ENCODE data around the gene HEXD. TPM values are rescaled to one million over a fixed set of nuclear protein-coding genes. Genes with fewer than 3 reads are reported as not detected.

The HEXD gene
- total and polyA plus RNA-seq, 2 donors (not counting 3 experiments of a cell fraction or from before 2014, with no cell fraction given) = 12.9 to 18.6 TPM

DNA sequence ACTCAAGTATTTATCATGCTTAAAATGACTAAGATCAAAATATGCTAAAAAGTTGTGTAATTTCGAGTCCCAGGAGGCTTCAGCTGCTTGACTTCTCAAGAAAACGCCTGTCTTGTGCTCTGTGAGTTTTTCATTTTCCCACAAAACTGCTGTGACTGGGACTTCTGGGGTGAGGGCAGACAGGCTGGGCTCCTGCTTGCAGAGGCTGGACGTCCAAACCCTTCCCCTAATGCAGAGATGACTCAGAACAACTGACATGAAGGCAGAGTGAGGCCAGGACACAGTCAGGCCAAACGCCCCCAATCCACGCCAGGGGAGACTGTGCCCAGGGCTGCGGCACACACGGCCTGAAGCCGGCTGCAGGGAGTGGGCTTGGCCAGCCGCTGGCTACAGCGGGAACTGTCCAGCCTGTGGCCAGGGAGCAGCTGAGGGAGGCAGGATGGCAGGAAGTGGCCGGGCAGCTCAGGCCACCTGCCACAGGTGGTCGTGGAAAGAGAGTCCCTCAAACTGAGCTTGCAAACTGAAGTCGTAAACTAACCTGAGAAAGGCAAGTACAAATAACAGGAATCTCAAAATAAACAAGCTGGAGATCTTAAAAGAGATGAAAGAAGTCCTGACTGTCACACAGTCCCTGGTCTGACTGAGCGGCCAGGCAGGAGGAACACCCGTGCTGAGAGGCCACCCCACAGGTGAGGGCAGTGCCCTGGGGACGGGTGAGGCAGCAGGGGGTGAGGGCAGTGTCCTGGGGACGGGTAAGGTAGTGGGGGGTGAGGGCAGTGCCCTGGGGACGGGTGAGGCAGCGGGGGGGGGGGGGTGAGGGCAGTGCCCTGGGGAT, 21.3 kb upstream of the HEXD start:
- TF ChIP-seq POLR2A (IDR thresholded peaks at IDR 0.05; ENCODE audit: low read depth, low read length) = no peak
- no peak for TF ChIP-seq MYC (IDR thresholded peaks at IDR 0.05; ENCODE audit: low read depth, low read length)
- no peak for TF ChIP-seq GATA2 (IDR thresholded peaks at IDR 0.05; ENCODE audit: insufficient read depth, insufficient read length, low read depth, low read length)
- TF ChIP-seq, protein P1, sequence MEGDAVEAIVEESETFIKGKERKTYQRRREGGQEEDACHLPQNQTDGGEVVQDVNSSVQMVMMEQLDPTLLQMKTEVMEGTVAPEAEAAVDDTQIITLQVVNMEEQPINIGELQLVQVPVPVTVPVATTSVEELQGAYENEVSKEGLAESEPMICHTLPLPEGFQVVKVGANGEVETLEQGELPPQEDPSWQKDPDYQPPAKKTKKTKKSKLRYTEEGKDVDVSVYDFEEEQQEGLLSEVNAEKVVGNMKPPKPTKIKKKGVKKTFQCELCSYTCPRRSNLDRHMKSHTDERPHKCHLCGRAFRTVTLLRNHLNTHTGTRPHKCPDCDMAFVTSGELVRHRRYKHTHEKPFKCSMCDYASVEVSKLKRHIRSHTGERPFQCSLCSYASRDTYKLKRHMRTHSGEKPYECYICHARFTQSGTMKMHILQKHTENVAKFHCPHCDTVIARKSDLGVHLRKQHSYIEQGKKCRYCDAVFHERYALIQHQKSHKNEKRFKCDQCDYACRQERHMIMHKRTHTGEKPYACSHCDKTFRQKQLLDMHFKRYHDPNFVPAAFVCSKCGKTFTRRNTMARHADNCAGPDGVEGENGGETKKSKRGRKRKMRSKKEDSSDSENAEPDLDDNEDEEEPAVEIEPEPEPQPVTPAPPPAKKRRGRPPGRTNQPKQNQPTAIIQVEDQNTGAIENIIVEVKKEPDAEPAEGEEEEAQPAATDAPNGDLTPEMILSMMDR (IDR thresholded peaks at IDR 0.05; ENCODE audit: extremely low read depth in 1 of 2, insufficient read depth in 1 of 2, low read depth in 1 of 2, low read length in 2 of 2) = no peak
- no peak for TF ChIP-seq FOS (IDR thresholded peaks at IDR 0.05; ENCODE audit: borderline replicate concordance, insufficient read depth, low read length)
- TF ChIP-seq, protein P2, sequence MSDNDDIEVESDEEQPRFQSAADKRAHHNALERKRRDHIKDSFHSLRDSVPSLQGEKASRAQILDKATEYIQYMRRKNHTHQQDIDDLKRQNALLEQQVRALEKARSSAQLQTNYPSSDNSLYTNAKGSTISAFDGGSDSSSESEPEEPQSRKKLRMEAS (IDR thresholded peaks at IDR 0.05; ENCODE audit: insufficient read depth, insufficient read length) = no peak
- no peak for TF ChIP-seq EZH2 (IDR thresholded peaks at IDR 0.05; ENCODE audit: borderline replicate concordance, low read depth, low read length, severe bottlenecking)
- TF ChIP-seq POLR2AphosphoS5 (IDR thresholded peaks at IDR 0.05; ENCODE audit: insufficient read depth, low read depth, low read length) = no peak
- no peak for TF ChIP-seq JUN (IDR thresholded peaks at IDR 0.05; ENCODE audit: borderline replicate concordance, insufficient read depth, insufficient read length, low read depth)
- FAIRE-seq = no peak
- H3K9me1 ChIP-seq (replicated peaks; ENCODE audit: control insufficient read depth, extremely low read depth, insufficient read depth, low read length) = no peaks in the 10 kb centered on the region
- no TSS peak for BruUV-seq (replicated peaks)
- no peaks in the 10 kb centered on the region for H3K27me3 ChIP-seq (ENCODE audit: control insufficient read depth in 2 of 2, insufficient read depth in 2 of 2, low read length in 2 of 2)
- H3K27ac ChIP-seq (ENCODE audit: insufficient read depth, low read depth, low read length) = no peak overlapping the region
- no peak overlapping the region for H2AFZ ChIP-seq (ENCODE audit: low read depth, low read length)
- ChIA-PET POLR2A (no interaction called here), CTCF (interaction anchor here (1.0 kb wide), 1 partner anchor 28 kb away, joined by 3 read pairs; no protein-coding TSS in a partner anchor)
- no peaks in the 10 kb centered on the region for H3K9me3 ChIP-seq (replicated peaks; ENCODE audit: control insufficient read depth, insufficient read depth, low read length)
- H3K4me2 ChIP-seq (ENCODE audit: insufficient read depth, low read length) = no peak overlapping the region
- H4K20me1 ChIP-seq (replicated peaks; ENCODE audit: control insufficient read depth, extremely low read depth, insufficient read depth, low read length) = no peaks in the 10 kb centered on the region
- H3K79me2 ChIP-seq (ENCODE audit: control insufficient read depth, insufficient read depth, low read length) = no peaks in the 10 kb centered on the region
- H3K9ac ChIP-seq (replicated peaks; ENCODE audit: extremely low read depth, insufficient read depth, low read length) = no peak overlapping the region
- no peak overlapping the region for H3K4me3 ChIP-seq (replicated peaks in 1 of 3; ENCODE audit: insufficient read depth in 1 of 3, low read depth in 1 of 3, low read length in 3 of 3)
- H3K4me1 ChIP-seq (ENCODE audit: control insufficient read depth, extremely low read depth, insufficient read depth, low read length) = no peaks in the 10 kb centered on the region
- no peaks in the 10 kb centered on the region for H3K36me3 ChIP-seq (ENCODE audit: control insufficient read depth in 2 of 2, extremely low read depth in 1 of 2, insufficient read depth in 2 of 2, low read length in 2 of 2)
- dilution Hi-C loops (cut with MboI; ENCODE audit: extremely low pct_ligation_motif_present, low sequenced_read_pairs) (no loop called here), intact Hi-C loops (cut with micrococcal nuclease) (no loop called here)
- no peak for DNase-seq (ENCODE audit: low read depth, low spot score)

All from endothelial cell of umbilical vein (primary cell).